Measurements from ENCODE around the gene TRIM26. TPM values are rescaled to one million over a fixed set of nuclear protein-coding genes. Genes with fewer than 3 reads are reported as not detected.
"Not testable (repeated sequence)": the region's sequence is repeated elsewhere in the genome, so short reads cannot be mapped to it uniquely, and the experiment has no call there.

TRIM26 gene
- total RNA-seq, 1 donor from 2014 or later, result 46.3 TPM

GRCh38 chr6:30143780-30144179, 69.4 kb downstream of the TRIM26 start:
- Mint-ChIP-seq H3K4me1 (ENCODE audit: unreplicated experiment) (no peaks in the 10 kb centered on the region), H3K9me3 (no peaks in the 10 kb centered on the region), H3K4me3 (no peak overlapping the region), H3K27ac (no peak overlapping the region), H3K36me3 (no peaks in the 10 kb centered on the region), H3K27me3 (peaks cover 74% of the 10 kb centered on the region)
- no peak for DNase-seq (ENCODE audit: extremely low spot score, unreplicated experiment)
- TF ChIP-seq CTCF (conservative IDR thresholded peaks at IDR 0.05), result no peak

GRCh38 chr6:30142665-30143064, 70.5 kb downstream of the TRIM26 start:
- H3K4me3 Mint-ChIP-seq, result no peak overlapping the region
- TF ChIP-seq CTCF (conservative IDR thresholded peaks at IDR 0.05), result no peak
- no peaks in the 10 kb centered on the region for H3K9me3 Mint-ChIP-seq
- no peaks in the 10 kb centered on the region for H3K36me3 Mint-ChIP-seq
- no peak for DNase-seq (ENCODE audit: extremely low spot score, unreplicated experiment)
- no peak overlapping the region for H3K27ac Mint-ChIP-seq
- H3K4me1 Mint-ChIP-seq (ENCODE audit: unreplicated experiment), result no peaks in the 10 kb centered on the region
- peaks cover 77% of the 10 kb centered on the region for H3K27me3 Mint-ChIP-seq

GRCh38 chr6:30140240-30140639, 73.0 kb downstream of the TRIM26 start:
- not testable (repeated sequence) for H3K36me3 Mint-ChIP-seq; H3K27ac Mint-ChIP-seq; H3K4me1 Mint-ChIP-seq (ENCODE audit: unreplicated experiment); DNase-seq (ENCODE audit: extremely low spot score, unreplicated experiment); H3K9me3 Mint-ChIP-seq; H3K4me3 Mint-ChIP-seq
- H3K27me3 Mint-ChIP-seq, result peaks cover 81% of the 10 kb centered on the region

- no peaks in the 10 kb centered on the region for H3K4me1 Mint-ChIP-seq (ENCODE audit: unreplicated experiment)
- H3K27ac Mint-ChIP-seq, result no peak overlapping the region
- peaks cover 80% of the 10 kb centered on the region for H3K27me3 Mint-ChIP-seq
- TF ChIP-seq CTCF (conservative IDR thresholded peaks at IDR 0.05), result no peak
- H3K4me3 Mint-ChIP-seq, result no peak overlapping the region
- no peak for DNase-seq (ENCODE audit: extremely low spot score, unreplicated experiment)
- no peaks in the 10 kb centered on the region for H3K9me3 Mint-ChIP-seq
- H3K36me3 Mint-ChIP-seq, result no peaks in the 10 kb centered on the region
Observed at GRCh38 chr6:30136570-30137286, 76.5 kb downstream of the TRIM26 start.

GRCh38 chr6:30135757-30136156, 77.4 kb downstream of the TRIM26 start, which contains the start of gene TRIM40:
TSS of gene TRIM40 (plus strand) at chr6:30136140. CDS start at chr6:30137037, 897 bp downstream.
- Mint-ChIP-seq H3K27me3 (peaks cover 80% of the 10 kb centered on the region), H3K4me3 (no peak within 1 kb of the TSS), H3K36me3 (no peaks in the 10 kb centered on the region), H3K27ac (no peak within 1 kb of the TSS), H3K4me1 (ENCODE audit: unreplicated experiment) (peaks cover 4% of the 10 kb centered on the region), H3K9me3 (no peaks in the 10 kb centered on the region)
- TF ChIP-seq CTCF (conservative IDR thresholded peaks at IDR 0.05), result no peak
- no peak for DNase-seq (ENCODE audit: extremely low spot score, unreplicated experiment)

- no peak for TF ChIP-seq CTCF (conservative IDR thresholded peaks at IDR 0.05)
Observed at GRCh38 chr6:30135147-30135546, 78.1 kb downstream of the TRIM26 start.

More at GRCh38 chr6:30135147-30135546, 78.1 kb downstream of the TRIM26 start:
- H3K36me3 Mint-ChIP-seq, result no peaks in the 10 kb centered on the region
- H3K27ac Mint-ChIP-seq, result no peak overlapping the region
- no peak for DNase-seq (ENCODE audit: extremely low spot score, unreplicated experiment)
- peaks cover 82% of the 10 kb centered on the region for H3K27me3 Mint-ChIP-seq
- H3K4me1 Mint-ChIP-seq (ENCODE audit: unreplicated experiment), result peaks cover 5% of the 10 kb centered on the region
- no peaks in the 10 kb centered on the region for H3K9me3 Mint-ChIP-seq
- H3K4me3 Mint-ChIP-seq, result no peak overlapping the region

Other genes with a start within 250 kb of the TRIM26 start
- 23.7 and 37.3 TPM in 2 replicates for gene POLR1H, start 152.1 kb downstream of the TRIM26 start, total RNA-seq (ENCODE audit: low replicate concordance)
- gene PPP1R11, start 146.2 kb downstream of the TRIM26 start, total RNA-seq (ENCODE audit: low replicate concordance), result 40.0 and 48.6 TPM in 2 replicates
- 1.5 TPM in 2 replicates for gene RNF39, start 137.6 kb downstream of the TRIM26 start, total RNA-seq (ENCODE audit: low replicate concordance)
- gene TRIM31, start 100.3 kb downstream of the TRIM26 start, total RNA-seq (ENCODE audit: low replicate concordance), result 1.8 and 3.8 TPM in 2 replicates
- gene TRIM40, start 77.3 kb downstream of the TRIM26 start, total RNA-seq (ENCODE audit: low replicate concordance), result 0.17 TPM in 1 of 2 replicates, not detected in the other
- gene TRIM10, start 52.2 kb downstream of the TRIM26 start, total RNA-seq (ENCODE audit: low replicate concordance), result 0.17 TPM in 1 of 2 replicates, not detected in the other
- 0.92 and 1.4 TPM in 2 replicates for gene TRIM15, start 49.9 kb downstream of the TRIM26 start, total RNA-seq (ENCODE audit: low replicate concordance)
- 13.7 and 16.4 TPM in 2 replicates for gene TRIM39, start 113.5 kb upstream of the TRIM26 start, total RNA-seq (ENCODE audit: low replicate concordance)
- 41.2 and 49.6 TPM in 2 replicates for gene RPP21, start 131.8 kb upstream of the TRIM26 start, total RNA-seq (ENCODE audit: low replicate concordance)